Hepatocyte (in vitro differentiated cells): Measurements from ENCODE around the gene MACIR. TPM values are rescaled to one million over a fixed set of nuclear protein-coding genes. Genes with fewer than 3 reads are reported as not detected.

Source experiments
- DNase-seq: peaks from one replicate; pipeline ENCODE4 v3.0.0-alpha.2; 2016; ENCODE audit warnings: low spot score
- H2AFZ ChIP-seq: fragments of 200-600 bp; sonication (generic); 2 replicates; pipeline ENCODE4 v1.6.0; 2016; ENCODE audit warnings: antibody characterized with exemption, mild to moderate bottlenecking
- H3K27ac ChIP-seq: fragments of 200-600 bp; sonication (generic); 2 replicates; pipeline ENCODE4 v1.5.1; 2016; ENCODE audit warnings: mild to moderate bottlenecking
- H3K27me3 ChIP-seq: fragments of 200-600 bp; sonication (generic); 2 replicates; pipeline ENCODE4 v1.6.1; 2016
- H3K36me3 ChIP-seq: fragments of 200-600 bp; sonication (generic); replicated peaks from 2 replicates; pipeline ENCODE4 v1.5.1; 2016; ENCODE audit warnings: low read depth; ENCODE audit not compliant: insufficient read depth
- H3K4me1 ChIP-seq: fragments of 200-600 bp; sonication (generic); 2 replicates; pipeline ENCODE4 v1.5.1; 2016; ENCODE audit warnings: mild to moderate bottlenecking, moderate library complexity; ENCODE audit not compliant: insufficient read depth
- H3K4me2 ChIP-seq: fragments of 200-600 bp; sonication (generic); 2 replicates; pipeline ENCODE4 v1.6.0; 2016
- H3K4me3 ChIP-seq: fragments of 200-600 bp; sonication (generic); 2 replicates; pipeline ENCODE4 v1.5.1; 2016; ENCODE audit warnings: mild to moderate bottlenecking
- H3K79me2 ChIP-seq: fragments of 200-600 bp; sonication (generic); 2 replicates; pipeline ENCODE4 v1.6.0; 2017; ENCODE audit warnings: mild to moderate bottlenecking
- H3K9me2 ChIP-seq: fragments of 200-600 bp; sonication (generic); replicated peaks from 2 replicates; pipeline ENCODE4 v1.6.0; 2017; ENCODE audit warnings: mild to moderate bottlenecking; ENCODE audit not compliant: insufficient read depth
- H3K9me3 ChIP-seq: fragments of 200-600 bp; sonication (generic); 2 replicates; pipeline ENCODE4 v1.5.1; 2016; ENCODE audit warnings: low read depth, mild to moderate bottlenecking
- H4K20me1 ChIP-seq: fragments of 200-600 bp; sonication (generic); 2 replicates; pipeline ENCODE4 v1.6.0; 2016; ENCODE audit warnings: mild to moderate bottlenecking; ENCODE audit not compliant: insufficient read depth, poor library complexity, severe bottlenecking
- CTCF ChIP-seq: fragments of 200-600 bp; sonication (generic); IDR thresholded peaks from 2 replicates; pipeline ENCODE4 v1.5.1; 2016; ENCODE audit warnings: antibody characterized with exemption, mild to moderate bottlenecking; ENCODE audit not compliant: poor library complexity
- EZH2 ChIP-seq: fragments of 200-600 bp; sonication (generic); IDR thresholded peaks from 2 replicates; pipeline ENCODE4 v1.6.1; 2016; ENCODE audit warnings: antibody characterized with exemption, mild to moderate bottlenecking, borderline replicate concordance
- EZH2phosphoT487 ChIP-seq: fragments of 200-600 bp; sonication (generic); IDR thresholded peaks from one replicate; pipeline ENCODE4 v1.6.1; 2018; ENCODE audit warnings: antibody characterized with exemption, mild to moderate bottlenecking, low read depth, moderate library complexity; ENCODE audit not compliant: unreplicated experiment, severe bottlenecking
- whole genome bisulfite sequencing: methylation state at CpG from one replicate; pipeline ENCODE4 v1.1.6; 2016; ENCODE audit warnings: low lambda C conversion rate; ENCODE audit errors: missing lambda C conversion rate; 5-methylcytosine and 5-hydroxymethylcytosine counted together
- polyA plus RNA-seq: library from polyadenylated mRNA; unstranded; fragments of >200 nt; fragmentation: Nextera tagmentation; extraction: Ambion mirVana; gene quantifications from 2 replicates; pipeline ENCODE4 v1.2.1, GENCODE V29; 2016
- total RNA-seq: library from RNA; depleted of rRNA; stranded (reverse); fragments of >200 nt; gene quantifications from 2 replicates; pipeline ENCODE4 v1.2.3, GENCODE V29; 2014

MACIR gene, protein sequence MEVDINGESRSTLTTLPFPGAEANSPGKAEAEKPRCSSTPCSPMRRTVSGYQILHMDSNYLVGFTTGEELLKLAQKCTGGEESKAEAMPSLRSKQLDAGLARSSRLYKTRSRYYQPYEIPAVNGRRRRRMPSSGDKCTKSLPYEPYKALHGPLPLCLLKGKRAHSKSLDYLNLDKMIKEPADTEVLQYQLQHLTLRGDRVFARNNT
- total RNA-seq: 25.5 and 26.4 TPM in 2 replicates
- polyA plus RNA-seq: 16.0 and 16.5 TPM in 2 replicates

- peak within 1 kb of the TSS; percentile 51 for H2AFZ ChIP-seq
- H3K9me3 ChIP-seq: no peaks in the 10 kb centered on the region
- under 1% methylated on average over 19 of the region's 45 CpGs for WGBS
- peak; percentile 98 for DNase-seq
- peak within 1 kb of the TSS; percentile 86 for H3K4me2 ChIP-seq
- peak within 1 kb of the TSS; percentile 49 for H3K4me3 ChIP-seq
- H3K79me2 ChIP-seq: peaks cover 35% of the 10 kb centered on the region
- H3K36me3 ChIP-seq: no peaks in the 10 kb centered on the region
- TF ChIP-seq EZH2phosphoT487 (no peak), EZH2 (no peak), CTCF (no peak)
- H3K27ac ChIP-seq: peak within 1 kb of the TSS; percentile 83
- no peaks in the 10 kb centered on the region for H3K27me3 ChIP-seq
- peaks cover 5% of the 10 kb centered on the region for H3K4me1 ChIP-seq
- H4K20me1 ChIP-seq: peaks cover 11% of the 10 kb centered on the region
- H3K9me2 ChIP-seq: no peaks in the 10 kb centered on the region
Observed at GRCh38 chr5:103258368-103258956, at the start of gene MACIR. Gene MACIR, plus strand, starts transcription at chr5:103258763. Its CDS starts 17,157 bp downstream, at chr5:103275920.

GRCh38 chr5:103209065-103209464, 49.5 kb upstream of the MACIR start:
- H3K27me3 ChIP-seq: no peaks in the 10 kb centered on the region
- DNase-seq: no peak
- no peaks in the 10 kb centered on the region for H3K9me2 ChIP-seq
- H3K27ac ChIP-seq: no peak overlapping the region
- H3K4me2 ChIP-seq: no peak overlapping the region
- no peaks in the 10 kb centered on the region for H3K36me3 ChIP-seq
- H2AFZ ChIP-seq: no peak overlapping the region
- no peak overlapping the region for H3K4me3 ChIP-seq
- no peaks in the 10 kb centered on the region for H3K9me3 ChIP-seq
- H4K20me1 ChIP-seq: no peaks in the 10 kb centered on the region
- no peaks in the 10 kb centered on the region for H3K79me2 ChIP-seq
- TF ChIP-seq CTCF: no peak
- no peak for TF ChIP-seq EZH2phosphoT487
- no peak for TF ChIP-seq EZH2
- no peaks in the 10 kb centered on the region for H3K4me1 ChIP-seq

DNA sequence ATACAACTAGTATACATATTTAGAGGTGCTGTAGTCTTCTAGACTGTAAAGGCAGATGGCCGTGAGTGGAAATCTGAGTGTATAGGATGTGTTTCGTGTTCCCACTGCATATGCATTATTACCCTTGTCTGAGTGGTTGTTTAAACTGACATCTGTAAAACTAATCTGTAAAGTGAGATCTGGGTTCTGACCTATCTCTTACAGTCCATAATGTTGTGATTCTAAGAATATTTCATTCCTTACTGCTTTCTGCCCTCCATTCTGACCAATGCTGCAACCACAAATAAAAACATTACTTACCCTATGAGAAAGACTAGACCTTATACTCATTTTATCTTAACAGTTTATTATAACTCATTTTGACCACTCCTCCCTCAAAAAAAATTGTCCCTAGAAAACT, 47.6 kb upstream of the MACIR start:
- WGBS: 95% methylated on average over 2 of the region's 2 CpGs

More for the DNA sequence above, 47.6 kb upstream of the MACIR start:
- Histone ChIP-seq H3K4me2 (no peak overlapping the region), H3K9me3 (no peaks in the 10 kb centered on the region), H3K9me2 (no peaks in the 10 kb centered on the region), H3K27ac (no peak overlapping the region), H3K36me3 (no peaks in the 10 kb centered on the region), H3K4me1 (no peaks in the 10 kb centered on the region), H3K27me3 (no peaks in the 10 kb centered on the region), H3K79me2 (no peaks in the 10 kb centered on the region), H3K4me3 (no peak overlapping the region), H2AFZ (no peak overlapping the region), H4K20me1 (no peaks in the 10 kb centered on the region)
- DNase-seq: no peak
- TF ChIP-seq EZH2phosphoT487 (no peak), CTCF (no peak), EZH2 (no peak)
